ENCODE measurements around the gene NELFCD. TPM values are rescaled to one million over a fixed set of nuclear protein-coding genes. Genes with fewer than 3 reads are reported as not detected.

The NELFCD gene
- total RNA-seq, 1 experiment from 2014 or later: 144 TPM

- POLR2A ChIA-PET (ENCODE audit: unreplicated experiment): interaction anchor here (0.5 kb wide), 1 partner anchor 87 kb away, joined by 3 read pairs; no protein-coding TSS in a partner anchor
- H3K4me1 ChIP-seq (ENCODE audit: insufficient read depth, low read length): peaks cover 62% of the 10 kb centered on the region
- H3K79me2 ChIP-seq (ENCODE audit: low read length): peaks cover 40% of the 10 kb centered on the region
- intact Hi-C loops (cut with micrococcal nuclease): loop anchor here (5.0 kb wide), 1 partner anchor 391 kb away; the partner anchor contains the start of gene STX16
- H4K20me1 ChIP-seq (ENCODE audit: low read length): peaks cover 29% of the 10 kb centered on the region
- no peaks in the 10 kb centered on the region for H3K9me2 ChIP-seq (replicated peaks; ENCODE audit: low read length)
- peaks cover 4% of the 10 kb centered on the region for H3F3A ChIP-seq (ENCODE audit: low read length, unreplicated experiment)
- no peak for ATAC-seq
- H3K36me3 ChIP-seq (ENCODE audit: low read depth, low read length): peaks cover 17% of the 10 kb centered on the region; the same call in 1 of the 2 replicates
- H3K27me3 ChIP-seq (ENCODE audit: low read length): no peaks in the 10 kb centered on the region
- no TSS peak for BruUV-seq (replicated peaks)
- H3K9ac ChIP-seq (ENCODE audit: low read length): peak overlapping the region; percentile 57
- peak overlapping the region; percentile 74; the same call in 1 of the 2 replicates for H2AFZ ChIP-seq (ENCODE audit: low read length)
- no peaks in the 10 kb centered on the region for H3K9me3 ChIP-seq (ENCODE audit: low read length)
- DNase-seq: peak; percentile 89
- CTCF ChIA-PET: no interaction called here
- H3K27ac ChIP-seq (ENCODE audit: low read length): peak overlapping the region; percentile 87
- TF ChIP-seq EZH2 (IDR thresholded peaks at IDR 0.05; ENCODE audit: low read length, unreplicated experiment) (no peak), EZH2phosphoT487 (IDR thresholded peaks at IDR 0.05; ENCODE audit: borderline replicate concordance, low read length) (no peak), CTCF (conservative IDR thresholded peaks at IDR 0.05; ENCODE audit: low read depth, low read length) (no peak)
- H3K4me2 ChIP-seq (ENCODE audit: low read length): peak overlapping the region; percentile 67
- H3K4me3 ChIP-seq (ENCODE audit: low read length): no peak overlapping the region
Measured at GRCh38 chr20:59043698-59044097, 62.6 kb downstream of the NELFCD start.

- H3K27me3 ChIP-seq (ENCODE audit: low read length): no peaks in the 10 kb centered on the region
- H3K4me2 ChIP-seq (ENCODE audit: low read length): peak overlapping the region; percentile 67
- CTCF ChIA-PET: no interaction called here
- H3K36me3 ChIP-seq (ENCODE audit: low read depth, low read length): peaks cover 13% of the 10 kb centered on the region; the same call in 1 of the 2 replicates
- peaks cover 61% of the 10 kb centered on the region for H3K4me1 ChIP-seq (ENCODE audit: insufficient read depth, low read length)
- POLR2A ChIA-PET (ENCODE audit: unreplicated experiment): no interaction called here
- H4K20me1 ChIP-seq (ENCODE audit: low read length): peaks cover 24% of the 10 kb centered on the region
- no peak overlapping the region for H3K4me3 ChIP-seq (ENCODE audit: low read length)
- H3K9ac ChIP-seq (ENCODE audit: low read length): peak overlapping the region; percentile 37
- DNase-seq (peak; percentile 5), ATAC-seq (no peak)
- peak overlapping the region; percentile 74; the same call in 1 of the 2 replicates for H2AFZ ChIP-seq (ENCODE audit: low read length)
- H3K9me3 ChIP-seq (ENCODE audit: low read length): no peaks in the 10 kb centered on the region
- no peak for TF ChIP-seq EZH2phosphoT487 (IDR thresholded peaks at IDR 0.05; ENCODE audit: borderline replicate concordance, low read length)
- no peak for TF ChIP-seq EZH2 (IDR thresholded peaks at IDR 0.05; ENCODE audit: low read length, unreplicated experiment)
- no peak for TF ChIP-seq CTCF (conservative IDR thresholded peaks at IDR 0.05; ENCODE audit: low read depth, low read length)
- intact Hi-C loops (cut with micrococcal nuclease): loop anchor here (5.0 kb wide), 1 partner anchor 392 kb away; the partner anchor contains the start of gene STX16
- TSS peak; percentile 34 for BruUV-seq (replicated peaks)
- H3K9me2 ChIP-seq (replicated peaks; ENCODE audit: low read length): no peaks in the 10 kb centered on the region
- peak overlapping the region; percentile 87 for H3K27ac ChIP-seq (ENCODE audit: low read length)
- peaks cover 4% of the 10 kb centered on the region for H3F3A ChIP-seq (ENCODE audit: low read length, unreplicated experiment)
- peaks cover 34% of the 10 kb centered on the region for H3K79me2 ChIP-seq (ENCODE audit: low read length)
Measured at GRCh38 chr20:59044295-59044694, 63.2 kb downstream of the NELFCD start.

Other genes starting within 250 kb of the NELFCD start
- 0.11 TPM in 1 of 2 replicates, not detected in the other for gene GNAS-AS1, start 130.4 kb upstream of the NELFCD start, total RNA-seq (2014; rRNA removed)
- gene GNAS, start 128.5 kb upstream of the NELFCD start, total RNA-seq (2014; rRNA removed): 694 and 822 TPM in 2 replicates
- 191 and 225 TPM in 2 replicates for gene CTSZ, start 26.0 kb downstream of the NELFCD start, total RNA-seq (2014; rRNA removed)
- not detected in 2 replicates for gene TUBB1, start 38.2 kb downstream of the NELFCD start, total RNA-seq (2014; rRNA removed)
- gene ATP5F1E, start 51.1 kb downstream of the NELFCD start, total RNA-seq (2014; rRNA removed): 47.1 and 58.5 TPM in 2 replicates
- 118 and 181 TPM in 2 replicates for gene PRELID3B, start 61.5 kb downstream of the NELFCD start, total RNA-seq (2014; rRNA removed)
- gene ZNF831, start 182.6 kb downstream of the NELFCD start, total RNA-seq (2014; rRNA removed): not detected in 2 replicates

Data from PC-3 (cell line).